Vagina (tissue), 2 donors: ENCODE results near the gene CAB39.

Source experiments
- CTCF ChIP-seq, 3 experiments: fragments of 450-650 bp in 2 of 3; fragments of 200-600 bp in 1 of 3; sonication (generic) in 1 of 3; IDR thresholded peaks; one replicate each; pipeline ENCODE4 v1.5.1; 2017 to 2019; ENCODE audit warnings: antibody characterized with exemption in 3 of 3, mild to moderate bottlenecking in 2 of 3, moderate library complexity in 2 of 3
- POLR2AphosphoS5 ChIP-seq, 2 donors: sonication (generic); formaldehyde crosslinking; IDR thresholded peaks; one replicate each; pipeline ENCODE4 v1.9.0; 2017; ENCODE audit warnings: antibody characterized with exemption in 2 of 2, mild to moderate bottlenecking in 2 of 2, low read depth in 1 of 2; ENCODE audit not compliant: insufficient read depth in 1 of 2

DNA sequence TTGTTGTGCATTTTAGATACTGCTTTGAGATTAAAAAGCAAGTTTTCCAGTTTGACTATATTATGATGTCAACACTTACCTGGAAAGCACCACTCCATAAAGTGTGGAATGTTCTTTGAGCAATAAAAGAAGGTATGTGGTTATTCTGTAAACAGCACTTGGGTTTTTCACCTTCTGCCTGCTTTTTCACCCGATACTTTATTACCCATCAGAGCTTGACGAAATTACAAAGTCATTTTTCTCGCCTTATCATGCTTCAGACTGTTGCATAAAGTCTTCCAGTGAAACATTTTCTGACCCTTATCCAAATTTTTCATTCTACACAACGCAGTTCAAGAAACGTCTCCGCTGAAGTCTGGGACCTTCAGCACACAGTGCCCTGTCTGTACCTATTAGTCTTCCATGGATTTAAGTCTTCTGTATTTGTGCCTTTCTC, 25.2 kb downstream of the CAB39 start:
- TF ChIP-seq POLR2AphosphoS5 (IDR thresholded peaks at IDR 0.05; ENCODE audit: insufficient read depth in 1 of 2, low read depth in 1 of 2) = no peak
- no peak for TF ChIP-seq CTCF (IDR thresholded peaks at IDR 0.05)
